ENCODE measurements around the gene ZDHHC18. TPM values are rescaled to one million over a fixed set of nuclear protein-coding genes. Genes with fewer than 3 reads are reported as not detected.
"Not testable (repeated sequence)": the region's sequence is repeated elsewhere in the genome, so short reads cannot be mapped to it uniquely, and the experiment has no call there.

The ZDHHC18 gene
- total RNA-seq, 1 experiment from 2014 or later = 27.9 TPM

DNA sequence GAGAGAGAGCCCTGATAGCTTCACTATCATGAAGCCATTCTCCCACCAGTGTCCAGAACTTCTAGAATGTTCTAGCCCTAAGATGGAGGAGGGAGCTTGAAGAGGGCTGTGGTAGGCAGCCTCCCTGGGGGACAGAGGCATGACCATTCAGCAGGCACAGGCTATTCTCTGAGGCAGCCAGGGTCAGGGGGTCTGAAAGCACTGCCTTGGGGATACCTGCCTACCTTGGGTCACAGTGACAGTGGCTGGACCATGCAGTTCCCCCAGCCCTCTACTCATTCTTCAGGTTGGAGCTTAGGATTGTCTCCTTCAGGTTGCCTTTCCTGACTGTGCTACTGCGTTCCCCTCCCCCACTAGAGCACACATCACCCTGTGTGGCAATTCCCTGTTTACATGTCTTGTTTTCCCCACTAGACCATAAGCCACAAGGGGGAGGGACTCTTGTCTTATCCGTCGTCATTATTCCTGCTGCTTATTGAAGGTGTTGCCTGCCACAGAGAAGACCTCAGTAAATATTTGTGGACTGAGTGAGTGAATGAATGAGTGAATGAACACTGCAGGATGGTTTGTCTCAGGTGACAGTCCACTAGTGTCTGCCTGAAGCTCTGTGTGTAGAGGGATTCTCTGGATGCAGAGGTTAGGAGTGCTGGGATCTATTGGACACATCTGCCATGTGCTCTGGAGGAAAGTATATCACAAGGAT is 5.2 kb downstream of the ZDHHC18 start:
- Histone ChIP-seq H3K27me3 (replicated peaks; ENCODE audit: insufficient read depth, low read depth, low read length, poor library complexity) (no peaks in the 10 kb centered on the region), H3K4me1 (ENCODE audit: insufficient read depth, low read length, poor library complexity, severe bottlenecking) (peaks cover 5% of the 10 kb centered on the region), H3K36me3 (ENCODE audit: insufficient read depth, low read length, poor library complexity, severe bottlenecking) (peaks cover 25% of the 10 kb centered on the region), H3K9me3 (ENCODE audit: low read depth, low read length, poor library complexity, severe bottlenecking) (no peaks in the 10 kb centered on the region), H3K27ac (ENCODE audit: low read depth, low read length, poor library complexity, severe bottlenecking) (no peak overlapping the region), H3K4me3 (ENCODE audit: low read depth, low read length, poor library complexity, severe bottlenecking) (no peak overlapping the region)
- ChIA-PET POLR2A (ENCODE audit: low non-redundant PET) (no interaction called here), CTCF (interaction anchor here (1.2 kb wide), 1 partner anchor 33 kb away, joined by 3 read pairs; no protein-coding TSS in a partner anchor)
- intact Hi-C loops (cut with micrococcal nuclease; ENCODE audit: unreplicated experiment) = no loop called here
- no TSS peak for BruUV-seq (replicated peaks)
- TF ChIP-seq EZH2 (IDR thresholded peaks at IDR 0.05; ENCODE audit: borderline replicate concordance, low read depth, low read length, poor library complexity, severe bottlenecking) = no peak
- TF ChIP-seq, protein P1, sequence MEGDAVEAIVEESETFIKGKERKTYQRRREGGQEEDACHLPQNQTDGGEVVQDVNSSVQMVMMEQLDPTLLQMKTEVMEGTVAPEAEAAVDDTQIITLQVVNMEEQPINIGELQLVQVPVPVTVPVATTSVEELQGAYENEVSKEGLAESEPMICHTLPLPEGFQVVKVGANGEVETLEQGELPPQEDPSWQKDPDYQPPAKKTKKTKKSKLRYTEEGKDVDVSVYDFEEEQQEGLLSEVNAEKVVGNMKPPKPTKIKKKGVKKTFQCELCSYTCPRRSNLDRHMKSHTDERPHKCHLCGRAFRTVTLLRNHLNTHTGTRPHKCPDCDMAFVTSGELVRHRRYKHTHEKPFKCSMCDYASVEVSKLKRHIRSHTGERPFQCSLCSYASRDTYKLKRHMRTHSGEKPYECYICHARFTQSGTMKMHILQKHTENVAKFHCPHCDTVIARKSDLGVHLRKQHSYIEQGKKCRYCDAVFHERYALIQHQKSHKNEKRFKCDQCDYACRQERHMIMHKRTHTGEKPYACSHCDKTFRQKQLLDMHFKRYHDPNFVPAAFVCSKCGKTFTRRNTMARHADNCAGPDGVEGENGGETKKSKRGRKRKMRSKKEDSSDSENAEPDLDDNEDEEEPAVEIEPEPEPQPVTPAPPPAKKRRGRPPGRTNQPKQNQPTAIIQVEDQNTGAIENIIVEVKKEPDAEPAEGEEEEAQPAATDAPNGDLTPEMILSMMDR (conservative IDR thresholded peaks at IDR 0.05; ENCODE audit: low read depth, low read length) = no peak
- DNase-seq (ENCODE audit: low spot score) = no peak

DNA sequence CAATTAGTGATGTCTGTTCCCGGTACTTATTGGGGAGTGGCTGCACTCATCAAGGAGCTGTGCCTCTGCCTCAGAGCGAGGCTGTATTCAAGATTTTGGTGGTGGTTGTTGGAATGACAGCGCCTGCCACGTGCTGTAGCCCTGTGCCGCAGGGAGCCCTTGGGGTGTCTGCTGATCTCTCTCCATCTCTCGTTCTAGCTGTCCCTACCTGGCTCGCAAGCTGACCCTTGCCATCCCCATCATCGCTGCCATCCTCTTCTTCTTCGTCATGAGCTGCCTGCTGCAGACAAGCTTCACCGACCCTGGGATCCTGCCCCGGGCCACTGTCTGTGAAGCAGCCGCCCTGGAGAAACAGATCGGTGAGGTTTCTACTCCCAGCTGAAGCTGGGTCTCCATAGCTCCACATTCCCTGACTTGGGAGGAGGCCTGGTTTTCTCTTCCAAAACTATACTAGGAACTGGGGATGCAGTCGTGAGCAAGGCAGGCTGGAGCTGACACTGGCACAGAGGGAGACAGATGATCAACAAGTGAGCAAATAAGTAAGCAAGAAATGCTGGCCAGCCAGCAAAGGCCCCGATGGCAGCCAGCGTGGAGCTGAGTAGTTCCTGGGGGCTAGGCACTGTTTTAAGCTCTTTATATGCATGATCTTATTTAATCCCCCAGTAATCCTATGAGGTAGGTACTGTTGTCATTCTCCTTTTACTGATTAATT is 5.9 kb downstream of the ZDHHC18 start:
- H3K27ac ChIP-seq (ENCODE audit: low read depth, low read length, poor library complexity, severe bottlenecking) = no peak overlapping the region
- peaks cover 5% of the 10 kb centered on the region for H3K4me1 ChIP-seq (ENCODE audit: insufficient read depth, low read length, poor library complexity, severe bottlenecking)
- H3K9me3 ChIP-seq (ENCODE audit: low read depth, low read length, poor library complexity, severe bottlenecking) = no peaks in the 10 kb centered on the region
- BruUV-seq (replicated peaks) = no TSS peak
- no peak for DNase-seq (ENCODE audit: low spot score)
- H3K27me3 ChIP-seq (replicated peaks; ENCODE audit: insufficient read depth, low read depth, low read length, poor library complexity) = no peaks in the 10 kb centered on the region
- ChIA-PET POLR2A (ENCODE audit: low non-redundant PET) (no interaction called here), CTCF (no interaction called here)
- peaks cover 25% of the 10 kb centered on the region for H3K36me3 ChIP-seq (ENCODE audit: insufficient read depth, low read length, poor library complexity, severe bottlenecking)
- H3K4me3 ChIP-seq (ENCODE audit: low read depth, low read length, poor library complexity, severe bottlenecking) = no peak overlapping the region
- intact Hi-C loops (cut with micrococcal nuclease; ENCODE audit: unreplicated experiment) = no loop called here
- no peak for TF ChIP-seq EZH2 (IDR thresholded peaks at IDR 0.05; ENCODE audit: borderline replicate concordance, low read depth, low read length, poor library complexity, severe bottlenecking)
- TF ChIP-seq, protein P1 (conservative IDR thresholded peaks at IDR 0.05; ENCODE audit: low read depth, low read length) = no peak

DNA sequence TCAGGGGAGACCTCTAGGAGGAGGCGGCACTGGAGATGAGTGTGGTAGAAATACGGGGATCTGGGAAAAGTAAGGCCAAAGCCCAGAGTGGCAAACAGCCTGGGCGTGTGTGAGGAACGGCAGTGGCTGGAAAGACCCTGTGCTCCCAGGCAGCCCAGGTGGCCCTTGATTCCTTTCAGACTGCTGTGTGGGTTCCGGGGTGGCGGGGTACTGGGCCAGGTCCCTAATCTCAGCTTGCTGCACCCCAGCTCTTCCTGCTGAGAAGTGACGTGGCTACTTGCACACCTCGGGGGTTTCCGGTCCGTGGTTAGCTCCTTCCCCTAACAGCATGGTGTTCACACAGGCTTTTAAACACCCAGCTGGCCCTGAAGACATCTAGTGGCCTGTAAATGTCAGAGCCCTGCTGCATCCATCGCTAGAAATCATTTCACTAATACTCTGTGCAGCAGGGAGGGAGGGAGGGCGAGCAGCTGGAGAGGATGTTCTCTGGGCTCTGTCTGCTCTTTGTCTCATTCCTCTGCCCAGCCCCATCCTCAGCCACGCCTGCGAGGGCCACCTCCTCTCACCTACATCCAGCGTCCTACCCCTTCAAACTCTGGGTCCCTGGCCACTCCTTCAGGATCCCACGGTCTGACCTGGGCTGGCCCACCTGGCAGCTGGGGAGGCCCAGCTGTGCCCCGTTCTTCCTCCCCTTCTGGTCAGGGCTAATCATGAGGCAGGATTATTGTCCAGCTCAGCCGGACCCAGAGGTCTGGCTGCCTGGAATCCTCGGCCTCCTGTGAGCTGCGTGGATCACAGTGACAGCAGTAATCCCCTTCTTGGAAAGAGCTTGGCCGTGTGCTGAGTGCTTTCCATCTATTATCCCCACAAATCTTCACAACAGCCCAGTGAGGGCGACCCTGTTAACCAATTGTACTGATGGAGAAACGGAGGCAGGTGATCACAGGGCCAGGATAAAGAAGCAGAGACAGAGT is 7.2 kb downstream of the ZDHHC18 start:
- CTCF ChIA-PET = no interaction called here
- H3K36me3 ChIP-seq (ENCODE audit: insufficient read depth, low read length, poor library complexity, severe bottlenecking) = peaks cover 28% of the 10 kb centered on the region
- no peaks in the 10 kb centered on the region for H3K27me3 ChIP-seq (replicated peaks; ENCODE audit: insufficient read depth, low read depth, low read length, poor library complexity)
- DNase-seq (ENCODE audit: low spot score) = no peak
- no peaks in the 10 kb centered on the region for H3K4me1 ChIP-seq (ENCODE audit: insufficient read depth, low read length, poor library complexity, severe bottlenecking)
- POLR2A ChIA-PET (ENCODE audit: low non-redundant PET) = no interaction called here
- TF ChIP-seq, protein P1 (conservative IDR thresholded peaks at IDR 0.05; ENCODE audit: low read depth, low read length) = no peak
- no peak for TF ChIP-seq EZH2 (IDR thresholded peaks at IDR 0.05; ENCODE audit: borderline replicate concordance, low read depth, low read length, poor library complexity, severe bottlenecking)
- no peak overlapping the region for H3K27ac ChIP-seq (ENCODE audit: low read depth, low read length, poor library complexity, severe bottlenecking)
- intact Hi-C loops (cut with micrococcal nuclease; ENCODE audit: unreplicated experiment) = no loop called here
- BruUV-seq (replicated peaks) = no TSS peak
- no peaks in the 10 kb centered on the region for H3K9me3 ChIP-seq (ENCODE audit: low read depth, low read length, poor library complexity, severe bottlenecking)
- H3K4me3 ChIP-seq (ENCODE audit: low read depth, low read length, poor library complexity, severe bottlenecking) = no peak overlapping the region

DNA sequence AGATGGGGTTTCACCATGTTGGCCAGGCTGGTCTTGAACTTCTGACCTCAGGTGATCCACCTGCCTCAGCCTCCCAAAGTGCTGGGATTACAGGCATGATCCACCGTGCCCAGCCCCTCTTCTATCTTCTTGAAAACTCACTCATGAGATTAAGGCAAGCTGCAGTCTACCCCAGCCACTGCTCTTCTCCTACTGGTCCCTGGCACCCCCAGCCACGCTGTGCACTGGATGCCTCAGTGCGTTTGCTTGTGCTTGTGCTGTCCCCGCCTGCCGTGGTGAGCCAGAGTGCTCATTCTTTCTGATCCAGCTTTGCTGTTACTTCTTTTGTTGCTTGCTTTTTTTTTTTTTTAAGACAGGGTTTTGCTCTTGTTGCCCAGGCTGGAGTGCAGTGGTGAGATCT is 11.2 kb downstream of the ZDHHC18 start:
- H3K27me3 ChIP-seq (replicated peaks; ENCODE audit: insufficient read depth, low read depth, low read length, poor library complexity); H3K9me3 ChIP-seq (ENCODE audit: low read depth, low read length, poor library complexity, severe bottlenecking); CTCF ChIA-PET; H3K4me1 ChIP-seq (ENCODE audit: insufficient read depth, low read length, poor library complexity, severe bottlenecking); DNase-seq (ENCODE audit: low spot score); BruUV-seq (replicated peaks); H3K27ac ChIP-seq (ENCODE audit: low read depth, low read length, poor library complexity, severe bottlenecking); POLR2A ChIA-PET (ENCODE audit: low non-redundant PET); intact Hi-C loops (cut with micrococcal nuclease; ENCODE audit: unreplicated experiment); H3K4me3 ChIP-seq (ENCODE audit: low read depth, low read length, poor library complexity, severe bottlenecking): not testable (repeated sequence)
- peaks cover 31% of the 10 kb centered on the region for H3K36me3 ChIP-seq (ENCODE audit: insufficient read depth, low read length, poor library complexity, severe bottlenecking)
